ENCODE measurements around the gene PCDHGC3. TPM values are rescaled to one million over a fixed set of nuclear protein-coding genes. Genes with fewer than 3 reads are reported as not detected.

PCDHGC3 gene
- total and polyA plus RNA-seq, 4 donors: 3.7 to 11.0 (median 6.2) TPM

DNA sequence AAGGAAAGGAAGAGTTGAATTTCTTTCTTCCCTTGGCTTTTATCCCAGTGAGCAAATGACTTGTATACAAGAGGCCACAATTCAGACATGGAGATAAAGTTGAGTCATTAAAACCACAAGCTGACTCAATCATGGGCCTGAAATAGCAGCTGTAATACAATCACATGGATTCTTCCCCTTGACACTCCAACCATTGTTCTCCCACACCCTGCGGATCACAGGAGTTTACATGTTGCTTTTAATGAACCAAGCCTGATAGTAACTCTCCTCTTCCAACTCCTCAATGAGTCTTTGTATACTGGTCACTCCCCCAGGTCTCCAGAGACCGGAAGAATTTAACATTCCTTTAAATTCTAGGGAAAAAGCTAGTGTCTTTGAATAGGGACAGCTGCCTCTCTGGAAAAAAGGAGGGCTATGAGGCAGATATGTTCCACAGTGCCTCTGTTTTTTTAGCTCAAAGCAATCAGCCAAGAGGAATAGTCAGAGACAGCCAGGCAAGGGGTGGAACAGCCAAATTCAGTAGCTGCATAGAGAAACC lies 45.5 kb downstream of the PCDHGC3 start:
- H3K9me3 ChIP-seq (ENCODE audit: control insufficient read depth in 4 of 4, low read length in 3 of 4): no peaks in the 10 kb centered on the region
- peak overlapping the region; percentile 32 to 35 for H3K27ac ChIP-seq (ENCODE audit: low read depth in 1 of 2, low read length in 2 of 2)
- peaks cover 14 to 59% (median 57%) of the 10 kb centered on the region in 4 donors for H3K36me3 ChIP-seq (ENCODE audit: control insufficient read depth in 4 of 4, insufficient read depth in 3 of 4, low read depth in 1 of 4, low read length in 3 of 4)
- no peak overlapping the region for H3K4me3 ChIP-seq (ENCODE audit: low read depth in 1 of 3, low read length in 3 of 3)
- no peak overlapping the region for H3K9ac ChIP-seq (ENCODE audit: low read depth in 1 of 2, low read length in 2 of 2)
- peaks cover 4 to 24% (median 19%) of the 10 kb centered on the region in 4 donors for H3K4me1 ChIP-seq (ENCODE audit: control insufficient read depth in 4 of 4, insufficient read depth in 4 of 4, low read length in 3 of 4)
- H3K27me3 ChIP-seq (ENCODE audit: control insufficient read depth in 4 of 4, insufficient read depth in 4 of 4, low read length in 3 of 4): no peaks in the 10 kb centered on the region
- TF ChIP-seq GABPA (IDR thresholded peaks at IDR 0.05 in 1 of 2, conservative IDR thresholded peaks at IDR 0.05 in 1 of 2) (no peak), HNF4A (conservative IDR thresholded peaks at IDR 0.05) (no peak), FOXA2 (IDR thresholded peaks at IDR 0.05) (no peak), TAF1 (conservative IDR thresholded peaks at IDR 0.05) (no peak), EGR1 (IDR thresholded peaks at IDR 0.05; ENCODE audit: low read depth in 2 of 2) (no peak), JUND (IDR thresholded peaks at IDR 0.05) (no peak), YY1 (IDR thresholded peaks at IDR 0.05) (no peak), HNF4G (IDR thresholded peaks at IDR 0.05) (no peak), SP1 (IDR thresholded peaks at IDR 0.05) (peak; percentile 14), RXRA (IDR thresholded peaks at IDR 0.05) (peak in 1 of 2 donors; percentile 5), NR2F2 (IDR thresholded peaks at IDR 0.05) (peak; percentile 19), FOXA1 (IDR thresholded peaks at IDR 0.05) (no peak), RAD21 (IDR thresholded peaks at IDR 0.05) (no peak)
- TF ChIP-seq, protein P1, sequence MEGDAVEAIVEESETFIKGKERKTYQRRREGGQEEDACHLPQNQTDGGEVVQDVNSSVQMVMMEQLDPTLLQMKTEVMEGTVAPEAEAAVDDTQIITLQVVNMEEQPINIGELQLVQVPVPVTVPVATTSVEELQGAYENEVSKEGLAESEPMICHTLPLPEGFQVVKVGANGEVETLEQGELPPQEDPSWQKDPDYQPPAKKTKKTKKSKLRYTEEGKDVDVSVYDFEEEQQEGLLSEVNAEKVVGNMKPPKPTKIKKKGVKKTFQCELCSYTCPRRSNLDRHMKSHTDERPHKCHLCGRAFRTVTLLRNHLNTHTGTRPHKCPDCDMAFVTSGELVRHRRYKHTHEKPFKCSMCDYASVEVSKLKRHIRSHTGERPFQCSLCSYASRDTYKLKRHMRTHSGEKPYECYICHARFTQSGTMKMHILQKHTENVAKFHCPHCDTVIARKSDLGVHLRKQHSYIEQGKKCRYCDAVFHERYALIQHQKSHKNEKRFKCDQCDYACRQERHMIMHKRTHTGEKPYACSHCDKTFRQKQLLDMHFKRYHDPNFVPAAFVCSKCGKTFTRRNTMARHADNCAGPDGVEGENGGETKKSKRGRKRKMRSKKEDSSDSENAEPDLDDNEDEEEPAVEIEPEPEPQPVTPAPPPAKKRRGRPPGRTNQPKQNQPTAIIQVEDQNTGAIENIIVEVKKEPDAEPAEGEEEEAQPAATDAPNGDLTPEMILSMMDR (IDR thresholded peaks at IDR 0.05; ENCODE audit: low read depth, low read length, missing input control): no peak
- TF ChIP-seq, protein P2, sequence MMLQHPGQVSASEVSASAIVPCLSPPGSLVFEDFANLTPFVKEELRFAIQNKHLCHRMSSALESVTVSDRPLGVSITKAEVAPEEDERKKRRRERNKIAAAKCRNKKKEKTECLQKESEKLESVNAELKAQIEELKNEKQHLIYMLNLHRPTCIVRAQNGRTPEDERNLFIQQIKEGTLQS (IDR thresholded peaks at IDR 0.05): no peak
- TF ChIP-seq, protein P3, sequence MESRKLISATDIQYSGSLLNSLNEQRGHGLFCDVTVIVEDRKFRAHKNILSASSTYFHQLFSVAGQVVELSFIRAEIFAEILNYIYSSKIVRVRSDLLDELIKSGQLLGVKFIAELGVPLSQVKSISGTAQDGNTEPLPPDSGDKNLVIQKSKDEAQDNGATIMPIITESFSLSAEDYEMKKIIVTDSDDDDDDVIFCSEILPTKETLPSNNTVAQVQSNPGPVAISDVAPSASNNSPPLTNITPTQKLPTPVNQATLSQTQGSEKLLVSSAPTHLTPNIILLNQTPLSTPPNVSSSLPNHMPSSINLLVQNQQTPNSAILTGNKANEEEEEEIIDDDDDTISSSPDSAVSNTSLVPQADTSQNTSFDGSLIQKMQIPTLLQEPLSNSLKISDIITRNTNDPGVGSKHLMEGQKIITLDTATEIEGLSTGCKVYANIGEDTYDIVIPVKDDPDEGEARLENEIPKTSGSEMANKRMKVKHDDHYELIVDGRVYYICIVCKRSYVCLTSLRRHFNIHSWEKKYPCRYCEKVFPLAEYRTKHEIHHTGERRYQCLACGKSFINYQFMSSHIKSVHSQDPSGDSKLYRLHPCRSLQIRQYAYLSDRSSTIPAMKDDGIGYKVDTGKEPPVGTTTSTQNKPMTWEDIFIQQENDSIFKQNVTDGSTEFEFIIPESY (IDR thresholded peaks at IDR 0.05): no peak
- TF ChIP-seq, protein P4, sequence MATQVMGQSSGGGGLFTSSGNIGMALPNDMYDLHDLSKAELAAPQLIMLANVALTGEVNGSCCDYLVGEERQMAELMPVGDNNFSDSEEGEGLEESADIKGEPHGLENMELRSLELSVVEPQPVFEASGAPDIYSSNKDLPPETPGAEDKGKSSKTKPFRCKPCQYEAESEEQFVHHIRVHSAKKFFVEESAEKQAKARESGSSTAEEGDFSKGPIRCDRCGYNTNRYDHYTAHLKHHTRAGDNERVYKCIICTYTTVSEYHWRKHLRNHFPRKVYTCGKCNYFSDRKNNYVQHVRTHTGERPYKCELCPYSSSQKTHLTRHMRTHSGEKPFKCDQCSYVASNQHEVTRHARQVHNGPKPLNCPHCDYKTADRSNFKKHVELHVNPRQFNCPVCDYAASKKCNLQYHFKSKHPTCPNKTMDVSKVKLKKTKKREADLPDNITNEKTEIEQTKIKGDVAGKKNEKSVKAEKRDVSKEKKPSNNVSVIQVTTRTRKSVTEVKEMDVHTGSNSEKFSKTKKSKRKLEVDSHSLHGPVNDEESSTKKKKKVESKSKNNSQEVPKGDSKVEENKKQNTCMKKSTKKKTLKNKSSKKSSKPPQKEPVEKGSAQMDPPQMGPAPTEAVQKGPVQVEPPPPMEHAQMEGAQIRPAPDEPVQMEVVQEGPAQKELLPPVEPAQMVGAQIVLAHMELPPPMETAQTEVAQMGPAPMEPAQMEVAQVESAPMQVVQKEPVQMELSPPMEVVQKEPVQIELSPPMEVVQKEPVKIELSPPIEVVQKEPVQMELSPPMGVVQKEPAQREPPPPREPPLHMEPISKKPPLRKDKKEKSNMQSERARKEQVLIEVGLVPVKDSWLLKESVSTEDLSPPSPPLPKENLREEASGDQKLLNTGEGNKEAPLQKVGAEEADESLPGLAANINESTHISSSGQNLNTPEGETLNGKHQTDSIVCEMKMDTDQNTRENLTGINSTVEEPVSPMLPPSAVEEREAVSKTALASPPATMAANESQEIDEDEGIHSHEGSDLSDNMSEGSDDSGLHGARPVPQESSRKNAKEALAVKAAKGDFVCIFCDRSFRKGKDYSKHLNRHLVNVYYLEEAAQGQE (IDR thresholded peaks at IDR 0.05): no peak
- TF ChIP-seq, protein P5, sequence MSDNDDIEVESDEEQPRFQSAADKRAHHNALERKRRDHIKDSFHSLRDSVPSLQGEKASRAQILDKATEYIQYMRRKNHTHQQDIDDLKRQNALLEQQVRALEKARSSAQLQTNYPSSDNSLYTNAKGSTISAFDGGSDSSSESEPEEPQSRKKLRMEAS (IDR thresholded peaks at IDR 0.05): peak; percentile 25
- DNase-seq (ENCODE audit: low spot score): no peak
- 78% methylated on average over 2 of the region's 2 CpGs for WGBS

Measured in liver (tissue), 9 donors.